ENCODE results near the gene NINJ2. TPM values are rescaled to one million over a fixed set of nuclear protein-coding genes. Genes with fewer than 3 reads are reported as not detected.

NINJ2 gene
- polyA plus RNA-seq, 3 donors = 32.9 to 92.7 (median 73.7) TPM

DNA sequence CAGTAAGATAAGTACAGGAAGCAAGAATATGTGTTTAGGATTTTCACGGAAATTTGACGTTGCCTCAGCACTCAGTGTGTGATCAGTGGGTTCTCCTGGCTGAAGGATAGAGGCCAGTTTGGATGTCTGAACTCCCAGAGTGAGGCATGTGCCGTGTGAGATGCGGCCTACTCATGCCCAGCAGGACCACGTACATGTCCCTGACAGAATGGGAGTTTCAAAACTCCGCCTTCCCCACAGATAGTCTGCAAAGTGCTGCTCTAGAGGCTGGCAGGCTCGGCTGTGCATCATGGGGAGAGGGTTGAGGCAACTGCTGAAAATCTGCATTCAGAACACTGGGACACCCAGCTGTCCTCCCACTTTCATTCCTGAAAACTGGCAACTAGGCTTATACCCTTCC lies 58.3 kb downstream of the NINJ2 start:
- no peaks in the 10 kb centered on the region for H3K27me3 ChIP-seq (ENCODE audit: control insufficient read depth in 2 of 2, insufficient read depth in 2 of 2, low read length in 2 of 2)
- H3K27ac ChIP-seq (ENCODE audit: low read depth in 1 of 2, low read length in 2 of 2) = no peak overlapping the region
- Mint-ChIP-seq H3K27me3 (ENCODE audit: low read depth in 3 of 3) (no peaks in the 10 kb centered on the region), H3K4me1 (peaks cover 50% of the 10 kb centered on the region), H3K27ac (peak overlapping the region in 2 of 7 donors; percentile 42 to 44), H3K4me3 (no peak overlapping the region), H3K36me3 (peaks cover 7 to 16% of the 10 kb centered on the region in 2 donors), H3K9me3 (no peaks in the 10 kb centered on the region)
- peaks cover 41 to 48% of the 10 kb centered on the region in 2 donors for H3K4me1 ChIP-seq (ENCODE audit: control insufficient read depth in 1 of 2, insufficient read depth in 2 of 2, low read length in 2 of 2)
- no peak for DNase-seq
- H2AFZ ChIP-seq (ENCODE audit: insufficient read depth, low read depth, low read length, poor library complexity, severe bottlenecking) = no peak overlapping the region
- intact Hi-C loops (cut with micrococcal nuclease) = loop anchor here in 1 of 2 donors (5.0 kb wide), 1 partner anchor 37 kb away; no protein-coding TSS in a partner anchor
- H3K9ac ChIP-seq (ENCODE audit: insufficient read depth, low read length, poor library complexity, severe bottlenecking) = no peak overlapping the region
- no peaks in the 10 kb centered on the region for H3K9me3 ChIP-seq (replicated peaks in 1 of 2; ENCODE audit: control insufficient read depth in 1 of 2, insufficient read depth in 1 of 2, low read length in 2 of 2)
- H3K79me2 ChIP-seq (ENCODE audit: insufficient read depth, low read length) = peaks cover 7% of the 10 kb centered on the region
- H3K36me3 ChIP-seq (replicated peaks in 1 of 2; ENCODE audit: control insufficient read depth in 1 of 2, insufficient read depth in 2 of 2, low read length in 2 of 2) = no peaks in the 10 kb centered on the region
- no peak overlapping the region for H3K4me2 ChIP-seq (replicated peaks; ENCODE audit: extremely low read depth, low read length, poor library complexity, severe bottlenecking)
- 53% methylated on average over 3 of the region's 7 CpGs for WGBS (ENCODE audit: insufficient coverage)
- TF ChIP-seq, protein P1, sequence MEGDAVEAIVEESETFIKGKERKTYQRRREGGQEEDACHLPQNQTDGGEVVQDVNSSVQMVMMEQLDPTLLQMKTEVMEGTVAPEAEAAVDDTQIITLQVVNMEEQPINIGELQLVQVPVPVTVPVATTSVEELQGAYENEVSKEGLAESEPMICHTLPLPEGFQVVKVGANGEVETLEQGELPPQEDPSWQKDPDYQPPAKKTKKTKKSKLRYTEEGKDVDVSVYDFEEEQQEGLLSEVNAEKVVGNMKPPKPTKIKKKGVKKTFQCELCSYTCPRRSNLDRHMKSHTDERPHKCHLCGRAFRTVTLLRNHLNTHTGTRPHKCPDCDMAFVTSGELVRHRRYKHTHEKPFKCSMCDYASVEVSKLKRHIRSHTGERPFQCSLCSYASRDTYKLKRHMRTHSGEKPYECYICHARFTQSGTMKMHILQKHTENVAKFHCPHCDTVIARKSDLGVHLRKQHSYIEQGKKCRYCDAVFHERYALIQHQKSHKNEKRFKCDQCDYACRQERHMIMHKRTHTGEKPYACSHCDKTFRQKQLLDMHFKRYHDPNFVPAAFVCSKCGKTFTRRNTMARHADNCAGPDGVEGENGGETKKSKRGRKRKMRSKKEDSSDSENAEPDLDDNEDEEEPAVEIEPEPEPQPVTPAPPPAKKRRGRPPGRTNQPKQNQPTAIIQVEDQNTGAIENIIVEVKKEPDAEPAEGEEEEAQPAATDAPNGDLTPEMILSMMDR (IDR thresholded peaks at IDR 0.05) = no peak
- H4K20me1 ChIP-seq (ENCODE audit: insufficient read depth, low read length) = no peaks in the 10 kb centered on the region
- no peak overlapping the region for H3K4me3 ChIP-seq (replicated peaks in 1 of 3; ENCODE audit: low read depth in 2 of 3, low read length in 3 of 3)

DNA sequence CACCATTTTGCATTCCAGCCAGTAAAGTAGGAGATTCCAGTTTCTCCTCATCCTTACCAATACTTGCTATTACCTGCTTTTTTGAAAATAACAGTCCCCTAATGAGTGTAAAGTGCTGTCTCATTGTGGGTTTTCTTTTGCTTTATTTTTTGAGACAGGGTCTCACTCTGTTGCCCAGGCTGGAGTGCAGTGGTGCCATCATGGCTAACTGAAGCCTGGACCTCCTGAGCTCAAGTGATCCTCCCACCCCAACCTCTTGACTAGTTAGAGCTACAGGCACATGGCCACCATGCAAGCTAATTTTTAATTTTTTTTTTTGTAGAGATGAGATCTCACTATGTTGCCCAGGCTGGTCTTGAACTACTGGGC lies 60.6 kb downstream of the NINJ2 start:
- no peaks in the 10 kb centered on the region for H3K27me3 Mint-ChIP-seq (ENCODE audit: low read depth in 3 of 3)
- H3K27me3 ChIP-seq (ENCODE audit: control insufficient read depth in 2 of 2, insufficient read depth in 2 of 2, low read length in 2 of 2) = no peaks in the 10 kb centered on the region
- H3K79me2 ChIP-seq (ENCODE audit: insufficient read depth, low read length) = no peaks in the 10 kb centered on the region
- no peaks in the 10 kb centered on the region for H3K36me3 ChIP-seq (replicated peaks in 1 of 2; ENCODE audit: control insufficient read depth in 1 of 2, insufficient read depth in 2 of 2, low read length in 2 of 2)
- peaks cover 37% of the 10 kb centered on the region for H3K4me1 Mint-ChIP-seq
- no peak overlapping the region for H3K4me3 Mint-ChIP-seq
- DNase-seq = no peak
- no peak overlapping the region for H3K27ac ChIP-seq (ENCODE audit: low read depth in 1 of 2, low read length in 2 of 2)
- H3K9me3 Mint-ChIP-seq = no peaks in the 10 kb centered on the region
- no peaks in the 10 kb centered on the region for H4K20me1 ChIP-seq (ENCODE audit: insufficient read depth, low read length)
- peaks cover 14 to 25% of the 10 kb centered on the region in 2 donors for H3K36me3 Mint-ChIP-seq
- H3K4me2 ChIP-seq (replicated peaks; ENCODE audit: extremely low read depth, low read length, poor library complexity, severe bottlenecking) = no peak overlapping the region
- H3K4me3 ChIP-seq (replicated peaks in 1 of 3; ENCODE audit: low read depth in 2 of 3, low read length in 3 of 3) = no peak overlapping the region
- H3K9ac ChIP-seq (ENCODE audit: insufficient read depth, low read length, poor library complexity, severe bottlenecking) = no peak overlapping the region
- intact Hi-C loops (cut with micrococcal nuclease) = no loop called here
- TF ChIP-seq, protein P1 (IDR thresholded peaks at IDR 0.05) = no peak
- no peak overlapping the region for H3K27ac Mint-ChIP-seq
- no peaks in the 10 kb centered on the region for H3K9me3 ChIP-seq (replicated peaks in 1 of 2; ENCODE audit: control insufficient read depth in 1 of 2, insufficient read depth in 1 of 2, low read length in 2 of 2)
- peaks cover 24 to 31% of the 10 kb centered on the region in 2 donors for H3K4me1 ChIP-seq (ENCODE audit: control insufficient read depth in 1 of 2, insufficient read depth in 2 of 2, low read length in 2 of 2)
- no peak overlapping the region for H2AFZ ChIP-seq (ENCODE audit: insufficient read depth, low read depth, low read length, poor library complexity, severe bottlenecking)
